NCI-H2196 (cell line): ENCODE results near the gene EPM2AIP1.
"Not testable (repeated sequence)": the region's sequence is repeated elsewhere in the genome, so short reads cannot be mapped to it uniquely, and the experiment has no call there.

ENCODE experiments used
- DNase-seq: peaks from one replicate; lab custom pipeline; 2025; ENCODE audit not compliant: unreplicated experiment; lab: John Stamatoyannopoulos, UW

The EPM2AIP1 gene

DNA sequence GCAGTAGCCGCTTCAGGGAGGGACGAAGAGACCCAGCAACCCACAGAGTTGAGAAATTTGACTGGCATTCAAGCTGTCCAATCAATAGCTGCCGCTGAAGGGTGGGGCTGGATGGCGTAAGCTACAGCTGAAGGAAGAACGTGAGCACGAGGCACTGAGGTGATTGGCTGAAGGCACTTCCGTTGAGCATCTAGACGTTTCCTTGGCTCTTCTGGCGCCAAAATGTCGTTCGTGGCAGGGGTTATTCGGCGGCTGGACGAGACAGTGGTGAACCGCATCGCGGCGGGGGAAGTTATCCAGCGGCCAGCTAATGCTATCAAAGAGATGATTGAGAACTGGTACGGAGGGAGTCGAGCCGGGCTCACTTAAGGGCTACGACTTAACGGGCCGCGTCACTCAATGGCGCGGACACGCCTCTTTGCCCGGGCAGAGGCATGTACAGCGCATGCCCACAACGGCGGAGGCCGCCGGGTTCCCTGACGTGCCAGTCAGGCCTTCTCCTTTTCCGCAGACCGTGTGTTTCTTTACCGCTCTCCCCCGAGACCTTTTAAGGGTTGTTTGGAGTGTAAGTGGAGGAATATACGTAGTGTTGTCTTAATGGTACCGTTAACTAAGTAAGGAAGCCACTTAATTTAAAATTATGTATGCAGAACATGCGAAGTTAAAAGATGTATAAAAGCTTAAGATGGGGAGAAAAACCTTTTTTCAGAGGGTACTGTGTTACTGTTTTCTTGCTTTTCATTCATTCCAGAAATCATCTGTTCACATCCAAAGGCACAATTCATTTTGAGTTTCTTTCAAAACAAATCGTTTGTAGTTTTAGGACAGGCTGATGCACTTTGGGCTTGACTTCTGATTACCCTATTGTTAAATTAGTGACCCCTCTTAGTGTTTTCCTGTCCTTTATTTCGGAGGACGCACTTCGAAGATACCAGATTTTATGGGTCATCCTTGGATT, 674 bp upstream of the EPM2AIP1 start, which contains the start of gene MLH1:
TSS of gene MLH1 (plus strand) at position 193 of the 958 bp plus-strand sequence. CDS start at position 223, 30 bp downstream.
- DNase-seq = no peak

DNA sequence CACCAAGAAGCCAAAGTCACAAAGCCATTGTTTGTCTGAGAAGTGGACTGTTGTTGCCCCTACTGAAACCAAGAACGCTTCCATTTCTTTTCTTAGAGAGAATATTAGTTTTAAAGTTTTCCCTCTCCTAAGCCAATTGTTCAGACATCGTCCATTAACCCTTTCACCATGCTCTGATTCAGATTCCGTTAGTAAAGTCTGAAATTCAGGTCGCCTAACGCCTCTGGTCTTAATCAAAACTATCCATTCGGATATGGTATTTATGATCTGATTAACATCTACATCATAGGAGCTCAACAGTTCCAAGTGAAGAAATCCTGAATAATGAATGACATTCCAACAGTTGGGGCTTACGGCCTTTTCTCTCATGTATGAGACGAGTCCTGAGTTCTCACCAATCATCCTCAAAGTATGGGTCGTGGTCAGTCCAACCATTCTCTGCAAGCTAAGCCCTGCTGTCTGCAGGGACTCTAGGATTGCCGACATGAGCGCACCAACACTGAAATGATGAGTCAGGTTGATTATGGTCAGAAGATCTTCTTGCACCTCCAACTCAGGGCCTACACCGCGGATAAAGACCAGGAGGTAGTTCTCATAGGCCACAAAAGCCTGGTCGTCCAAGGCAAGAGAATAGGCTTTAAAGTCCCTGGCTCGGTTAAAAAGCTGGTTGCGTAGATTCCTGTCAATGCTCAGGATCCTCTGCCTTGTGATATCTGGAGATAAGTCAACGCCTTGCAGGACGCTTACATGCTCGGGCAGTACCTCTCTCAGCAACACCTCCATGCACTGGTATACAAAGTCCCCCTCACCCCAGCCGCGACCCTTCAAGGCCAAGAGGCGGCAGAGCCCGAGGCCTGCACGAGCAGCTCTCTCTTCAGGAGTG, 767 bp downstream of the EPM2AIP1 start:
- no peak for DNase-seq

DNA sequence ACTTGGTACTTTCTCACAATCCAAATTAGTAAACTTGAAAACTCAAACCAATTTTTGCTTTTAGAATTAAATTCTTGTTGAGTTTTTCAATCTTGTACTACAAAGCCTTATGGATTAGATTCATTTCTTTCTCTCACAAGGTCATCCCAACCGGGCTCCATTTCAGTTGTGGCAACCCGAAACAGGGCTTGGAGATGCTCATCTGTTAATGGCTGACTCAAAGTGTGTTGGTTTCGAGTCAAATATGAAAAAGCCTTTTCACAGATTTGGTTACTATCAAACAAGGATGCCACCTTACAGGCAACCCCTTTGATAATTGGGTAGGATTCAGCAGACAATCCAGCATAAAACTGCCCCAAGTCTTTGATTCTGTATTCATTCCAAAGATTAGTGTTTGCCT, 1.8 kb downstream of the EPM2AIP1 start:
- no peak for DNase-seq

DNA sequence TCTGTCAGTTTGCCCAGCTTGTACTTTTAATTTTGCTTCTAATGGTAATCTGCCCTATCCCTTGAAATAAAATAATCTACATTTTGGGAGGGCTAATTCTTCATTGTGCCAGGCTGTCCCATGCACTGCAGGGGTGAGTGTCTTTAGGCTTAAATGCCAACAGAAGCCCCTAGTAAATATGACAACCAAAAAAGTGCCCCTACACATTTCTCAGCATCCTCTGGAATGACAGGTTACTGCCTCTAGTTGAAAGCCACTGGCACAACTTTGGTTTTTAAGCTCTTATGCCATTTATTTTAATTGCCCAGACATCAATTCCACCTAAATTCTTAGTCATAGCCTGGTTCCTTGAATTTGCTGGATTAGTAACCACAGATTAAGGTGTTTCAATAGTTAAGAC, 3.4 kb downstream of the EPM2AIP1 start:
- no peak for DNase-seq

DNA sequence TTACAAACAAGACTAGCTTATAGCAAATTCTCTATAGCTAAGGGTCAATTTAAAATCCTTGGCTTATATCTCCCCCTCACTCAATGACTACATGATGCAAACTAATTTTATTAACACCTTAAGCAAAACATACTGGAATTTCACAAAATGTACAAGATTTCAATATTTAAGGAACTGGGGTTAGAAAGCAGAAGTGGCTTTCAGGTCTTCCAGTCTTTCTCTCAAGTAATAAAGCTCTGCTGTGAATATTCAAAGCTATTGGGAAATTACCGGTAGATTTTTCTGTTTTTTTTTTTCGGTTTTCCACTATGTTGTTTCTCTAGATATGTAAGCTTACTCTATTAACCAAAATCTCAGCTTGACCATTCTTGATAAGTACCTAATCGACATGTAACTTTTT, 3.9 kb downstream of the EPM2AIP1 start:
- no peak for DNase-seq

DNA sequence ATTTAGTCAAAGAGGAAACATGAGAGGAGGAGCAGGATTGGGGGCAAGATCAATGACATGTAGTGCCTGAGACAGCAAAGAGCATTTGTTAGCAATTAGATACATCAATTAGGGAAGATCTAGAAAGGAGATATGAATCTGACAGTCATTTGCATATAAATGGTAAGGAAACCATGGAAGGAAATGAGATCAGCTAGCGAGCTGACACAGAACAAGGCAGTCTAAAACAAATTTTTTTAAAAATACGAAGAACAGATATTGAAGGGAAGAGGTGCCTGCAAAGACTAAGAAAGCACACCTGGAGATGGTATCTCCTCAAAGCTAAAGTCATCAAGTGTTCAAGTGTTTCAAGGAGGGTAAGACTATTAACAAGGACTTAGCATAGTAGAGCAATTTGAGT, 4.6 kb downstream of the EPM2AIP1 start:
- no peak for DNase-seq

DNA sequence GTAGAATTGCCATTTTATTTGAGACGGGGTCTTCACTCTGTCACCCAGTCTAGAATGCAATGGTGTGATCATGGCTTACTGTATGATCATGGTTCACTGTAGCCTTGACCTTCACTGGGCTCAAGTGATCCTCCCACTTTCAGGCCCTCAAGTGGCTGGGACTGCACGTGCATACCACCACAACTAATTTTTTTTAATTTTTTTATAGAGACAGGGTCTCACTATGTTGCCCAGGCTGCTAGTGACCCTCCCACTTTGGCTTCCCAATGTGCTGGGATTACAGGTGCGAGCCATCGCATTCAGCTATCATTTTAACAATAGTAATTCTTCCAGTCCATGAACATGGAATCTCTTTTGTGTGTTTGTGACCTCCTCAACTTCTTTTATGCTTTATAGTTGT, 11.9 kb downstream of the EPM2AIP1 start:
- no peak for DNase-seq

DNA sequence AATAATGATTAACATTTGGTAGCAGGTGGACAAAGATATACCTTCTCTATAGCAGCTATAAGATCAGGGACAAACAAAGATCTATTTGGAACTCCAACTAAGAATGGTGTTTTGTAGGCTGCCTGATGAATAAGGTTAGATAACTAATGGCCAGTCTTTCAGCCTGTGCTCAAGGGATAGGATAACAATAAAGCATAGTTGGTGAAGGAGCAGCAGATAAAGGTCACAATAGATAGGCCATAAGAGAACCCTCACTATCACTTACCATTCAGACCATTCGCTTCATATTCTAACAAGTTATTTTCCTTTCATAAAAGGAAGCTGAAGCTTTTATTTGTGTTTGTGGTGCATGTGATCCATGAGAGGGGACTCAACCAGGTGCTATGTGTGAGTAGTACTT, 19.8 kb downstream of the EPM2AIP1 start:
- DNase-seq = no peak

DNA sequence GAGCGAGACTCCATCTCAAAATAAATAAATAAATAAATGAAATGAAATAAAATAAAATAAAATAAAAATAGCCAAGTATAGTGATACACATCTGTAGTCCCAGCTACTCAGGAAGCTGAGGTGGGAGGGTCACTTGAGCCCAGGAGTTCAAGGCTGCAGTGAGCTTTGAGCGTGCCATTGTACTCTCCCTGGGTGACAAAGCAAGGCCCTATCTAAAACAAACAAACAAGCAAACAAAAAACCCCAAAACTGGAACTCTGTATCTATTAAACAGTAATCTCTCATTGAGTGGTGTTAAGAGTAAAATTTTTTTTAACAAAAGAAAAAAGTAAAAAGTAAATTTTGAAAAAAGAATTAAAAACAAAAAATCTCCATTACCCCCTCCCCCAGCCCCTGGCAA, 20.8 kb downstream of the EPM2AIP1 start:
- no peak for DNase-seq

DNA sequence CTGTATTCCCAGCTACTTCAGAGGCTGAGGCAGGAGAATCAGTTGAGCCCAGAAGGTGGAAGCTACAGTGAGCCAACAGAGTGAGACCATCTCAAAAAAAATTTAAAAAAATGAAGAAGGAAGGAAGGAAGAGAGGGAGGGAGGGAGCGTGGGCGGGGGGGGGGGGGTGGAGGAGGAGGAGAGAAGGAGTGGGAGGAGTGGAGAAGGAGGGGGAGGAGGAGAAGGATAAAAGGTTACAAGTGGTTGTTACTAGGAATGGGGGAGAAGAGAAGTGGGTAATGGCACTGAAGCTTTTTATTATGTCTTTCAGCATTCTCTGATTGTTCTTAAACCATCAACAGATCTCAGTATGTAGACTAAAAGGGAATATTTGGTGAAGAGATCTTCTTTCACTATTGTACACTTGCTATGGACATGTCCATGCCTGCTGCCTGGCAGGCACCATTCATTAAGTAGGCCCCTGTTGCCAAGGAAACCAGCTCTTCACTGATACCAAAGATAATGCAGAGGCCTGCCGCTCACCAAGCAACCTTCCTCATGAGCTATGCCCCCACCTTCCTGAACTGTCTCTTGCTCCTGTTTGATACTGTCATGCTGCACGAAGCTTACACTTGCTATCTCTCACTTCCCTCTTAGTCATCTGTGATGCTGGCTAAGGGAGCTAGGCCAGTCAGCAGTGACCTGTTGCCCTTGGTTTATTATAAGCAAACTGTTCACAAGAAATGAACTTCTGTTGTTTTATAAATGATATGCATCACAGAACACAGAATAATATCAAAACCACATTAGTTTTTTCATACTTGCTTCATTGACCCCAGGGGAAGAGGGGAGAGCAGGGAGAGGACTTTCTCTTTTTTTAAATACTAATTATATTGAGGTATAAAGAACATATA, 23.1 kb downstream of the EPM2AIP1 start:
- DNase-seq = peak; percentile 93

DNA sequence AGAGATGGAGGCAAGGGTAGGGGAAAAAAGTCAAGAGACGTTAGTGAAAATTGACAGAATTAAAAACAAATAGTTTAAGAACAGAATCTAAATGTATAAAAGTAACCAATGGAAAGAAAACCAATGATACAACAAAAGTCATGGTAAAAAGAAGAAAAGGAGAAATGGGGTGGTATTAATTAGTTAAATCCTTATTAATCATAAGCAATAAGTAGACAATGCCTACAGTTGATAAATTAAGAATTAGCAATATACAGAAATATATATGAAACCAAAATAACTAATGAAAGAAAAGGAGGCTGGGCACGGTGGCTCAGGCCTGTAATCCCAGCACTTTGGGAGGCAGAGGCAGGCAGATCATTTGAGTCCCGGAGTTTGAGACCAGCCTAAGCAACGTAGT, 23.8 kb downstream of the EPM2AIP1 start:
- DNase-seq = no peak

DNA sequence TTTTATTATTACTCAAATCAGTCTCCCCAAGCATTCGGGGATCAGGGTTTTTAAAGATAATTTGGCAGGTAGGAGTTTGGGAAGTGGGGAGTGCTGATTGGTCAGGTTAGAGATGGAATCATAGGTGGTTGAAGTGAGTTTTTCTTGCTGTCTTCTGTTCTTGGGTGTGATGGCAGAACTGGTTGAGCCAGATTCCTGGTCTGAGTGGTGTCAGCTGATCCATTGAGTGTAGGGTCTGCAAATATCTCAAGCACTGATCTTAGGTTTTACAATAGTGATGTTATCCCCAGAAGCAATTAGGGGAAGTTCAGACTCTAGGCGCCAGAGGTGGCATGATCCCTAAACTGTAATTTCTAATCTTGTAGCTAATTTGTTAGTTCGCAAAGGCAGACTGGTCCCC, 27.5 kb downstream of the EPM2AIP1 start:
- DNase-seq = peak; percentile 26

DNA sequence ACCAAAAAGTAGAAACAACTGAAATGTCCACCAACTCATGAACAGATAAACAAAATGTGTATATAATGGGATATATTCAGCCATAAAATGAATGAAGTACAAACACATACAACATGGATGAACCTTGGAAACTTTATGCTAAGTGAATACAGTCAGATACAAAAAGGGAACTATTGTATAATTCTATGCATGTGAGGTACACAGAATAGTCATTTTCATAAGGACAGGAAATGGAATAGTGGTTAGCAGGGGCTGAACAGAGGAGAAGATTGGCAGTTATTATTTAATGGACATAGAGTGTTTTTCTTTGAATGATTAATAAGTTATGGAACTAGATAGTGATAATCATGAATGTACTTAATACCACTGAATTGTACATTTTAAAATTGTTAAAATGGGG, 28.1 kb downstream of the EPM2AIP1 start:
- no peak for DNase-seq

DNA sequence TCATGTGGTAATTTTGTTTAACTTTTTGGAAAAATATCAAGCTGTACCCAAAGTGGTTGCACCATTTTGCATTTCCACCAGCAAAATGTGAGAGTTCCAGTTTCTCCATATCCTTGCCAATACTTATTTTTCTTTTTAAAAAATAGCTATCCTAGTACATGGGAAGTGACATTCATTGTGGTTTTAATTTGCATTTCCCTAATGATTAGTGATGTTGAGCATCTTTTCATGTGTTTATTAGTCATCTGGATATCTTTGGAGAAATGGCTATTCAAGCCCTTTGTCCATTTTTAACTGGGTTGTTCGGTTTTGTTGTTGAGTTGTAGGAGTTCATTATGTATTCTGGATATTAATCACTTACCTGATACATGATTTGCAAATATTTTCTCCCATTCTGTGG, 28.6 kb downstream of the EPM2AIP1 start:
- no peak for DNase-seq

DNA sequence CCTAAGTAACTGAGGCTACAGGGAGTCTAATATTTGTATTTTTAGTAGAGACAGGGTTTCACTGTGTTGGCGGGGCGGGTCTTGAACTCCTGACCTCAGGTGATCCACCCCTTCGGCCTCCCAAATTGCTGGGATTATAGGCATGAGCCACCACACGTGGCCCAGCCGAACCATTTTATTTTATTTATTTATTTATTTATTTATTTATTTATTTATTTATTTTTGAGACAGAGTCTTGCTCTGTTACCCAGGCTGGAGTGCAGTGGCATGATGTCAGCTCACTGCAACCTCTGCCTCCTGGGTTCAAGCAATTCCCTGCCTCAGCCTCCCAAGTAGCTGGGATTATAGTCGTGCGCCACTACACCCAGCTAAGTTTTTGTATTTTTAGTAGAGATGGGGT, 29.9 kb downstream of the EPM2AIP1 start:
- DNase-seq = not testable (repeated sequence)

DNA sequence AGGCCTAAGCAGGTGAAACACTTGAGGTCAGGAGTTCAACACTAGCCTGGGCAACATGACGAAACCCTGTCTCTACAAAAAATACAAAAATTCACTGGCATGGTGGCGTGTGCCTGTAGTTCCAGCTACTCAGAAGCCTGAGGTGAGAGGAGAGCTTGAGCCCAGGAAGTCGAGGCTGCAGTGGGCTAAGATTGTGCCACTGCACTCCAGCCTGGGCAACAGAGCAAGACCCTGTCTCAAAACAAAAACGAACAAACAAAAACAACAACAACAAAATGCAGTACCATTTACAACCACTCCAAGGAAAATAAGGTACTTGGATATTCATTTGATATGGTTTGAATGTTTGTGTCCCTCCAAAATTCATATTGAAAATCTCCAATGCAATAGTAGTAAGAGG, 32.4 kb downstream of the EPM2AIP1 start:
- no peak for DNase-seq

DNA sequence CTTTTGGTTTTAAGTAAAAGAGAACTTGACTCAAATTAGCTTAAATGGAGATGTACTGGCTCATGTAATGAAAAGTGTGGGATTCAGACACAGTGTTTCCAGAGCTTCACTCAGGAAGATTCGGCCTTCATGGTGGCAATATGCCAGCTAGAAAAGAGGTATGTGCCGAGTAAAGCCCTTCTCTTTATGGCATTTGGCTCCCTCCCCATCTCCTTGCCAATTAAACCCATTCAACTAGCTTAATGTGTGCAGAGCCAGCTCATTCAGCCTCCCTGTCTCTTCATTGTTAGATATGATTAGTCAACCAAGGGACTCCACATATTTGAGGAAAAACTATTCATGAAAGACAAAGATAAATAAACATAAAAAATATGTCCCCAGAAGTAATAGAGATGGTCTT, 33.1 kb downstream of the EPM2AIP1 start:
- DNase-seq = peak; percentile 77

DNA sequence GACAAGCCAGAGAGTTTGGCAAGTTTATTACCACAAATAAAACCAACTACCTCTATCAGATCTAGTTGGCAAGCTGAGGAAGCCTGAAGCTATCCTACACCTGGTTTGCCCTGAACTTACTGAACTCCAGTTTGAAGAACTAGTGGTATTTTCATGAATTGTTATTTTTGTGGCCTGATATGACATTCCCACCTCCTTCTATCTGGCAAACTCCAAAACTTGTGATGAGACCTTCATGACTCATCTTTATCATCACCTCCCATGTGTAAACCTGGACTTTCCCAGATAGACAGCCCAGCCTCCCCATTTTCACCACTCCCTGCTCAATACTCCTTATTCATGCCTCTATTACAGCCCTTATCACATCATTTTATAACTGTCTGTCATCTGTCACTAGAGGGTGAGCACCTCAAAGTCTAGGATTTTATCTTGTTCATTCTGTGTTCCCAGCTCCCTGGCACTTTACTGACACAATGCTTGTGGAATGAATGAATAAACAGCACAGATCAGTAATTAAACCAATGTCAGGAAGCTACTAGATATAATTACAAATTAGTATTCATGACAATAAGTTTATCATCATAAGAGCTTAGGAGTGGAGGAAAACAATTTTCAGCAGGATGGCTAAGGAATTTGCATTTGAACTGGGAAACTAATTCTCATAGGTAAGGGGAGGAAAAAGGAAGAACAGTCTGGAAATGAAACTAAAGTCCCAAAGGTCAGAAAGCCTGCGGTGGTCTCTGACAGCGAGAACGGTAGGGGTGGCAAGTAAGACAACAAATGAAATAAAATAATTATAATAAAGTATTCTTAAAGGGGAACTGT, 34.9 kb downstream of the EPM2AIP1 start:
- no peak for DNase-seq

DNA sequence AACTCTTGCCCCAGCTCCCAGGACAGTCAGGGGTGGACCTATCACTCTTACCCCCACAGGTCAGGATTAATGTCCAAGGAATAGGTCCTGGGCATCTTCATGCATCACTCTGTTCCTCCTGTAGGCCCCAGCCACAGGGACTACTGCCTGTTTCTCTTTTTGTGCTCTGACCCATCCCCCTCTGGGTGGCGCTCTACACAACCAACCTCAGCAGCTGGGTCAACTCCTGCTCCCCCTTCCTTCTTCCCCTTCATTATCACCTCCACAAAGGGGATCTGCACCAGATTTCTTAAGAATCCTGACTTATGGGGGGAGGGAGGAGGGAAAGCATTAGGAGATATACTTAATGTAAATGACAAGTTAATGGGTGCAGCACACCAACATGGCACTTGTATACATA, 35.9 kb downstream of the EPM2AIP1 start:
- DNase-seq = no peak

DNA sequence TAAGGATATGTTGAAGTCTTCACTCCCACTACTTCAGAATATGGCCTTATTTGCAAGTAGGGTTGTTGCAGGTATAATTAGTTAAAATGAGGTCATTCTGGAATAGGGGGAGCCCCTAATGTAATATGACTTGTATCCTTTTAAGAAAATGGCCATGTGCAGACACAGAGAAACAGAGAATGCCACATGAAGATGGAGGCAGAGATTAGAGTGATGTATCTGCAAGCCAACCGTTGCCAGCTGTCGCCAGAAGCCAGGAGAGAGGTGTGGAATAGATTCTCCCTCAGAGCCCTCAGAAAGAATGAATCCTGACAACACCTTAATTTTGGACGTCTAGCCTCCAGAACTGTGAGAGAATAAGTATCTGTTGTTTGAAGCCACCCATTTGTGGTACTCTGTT, 36.8 kb downstream of the EPM2AIP1 start:
- no peak for DNase-seq
